Stimulated activated naive CD8-positive, alpha-beta T cell treated with anti-CD3 and anti-CD28 coated beads, Interleukin-15, Interleukin-2, amounts not matched to agents 100 U/mL and 50 U/mL, for 24 hours (primary cell): ENCODE data around the gene LMX1B.
"Not testable (repeated sequence)": the region's sequence is repeated elsewhere in the genome, so short reads cannot be mapped to it uniquely, and the experiment has no call there.

Experiments used
- ATAC-seq: fragments of 150-1000 bp; cut with Tn5 transposase; one replicate; pipeline ENCODE4 v1.10.0; 2021
- DNase-seq: peaks from one replicate; pipeline ENCODE4 v3.0.0; 2021

Gene LMX1B

DNA sequence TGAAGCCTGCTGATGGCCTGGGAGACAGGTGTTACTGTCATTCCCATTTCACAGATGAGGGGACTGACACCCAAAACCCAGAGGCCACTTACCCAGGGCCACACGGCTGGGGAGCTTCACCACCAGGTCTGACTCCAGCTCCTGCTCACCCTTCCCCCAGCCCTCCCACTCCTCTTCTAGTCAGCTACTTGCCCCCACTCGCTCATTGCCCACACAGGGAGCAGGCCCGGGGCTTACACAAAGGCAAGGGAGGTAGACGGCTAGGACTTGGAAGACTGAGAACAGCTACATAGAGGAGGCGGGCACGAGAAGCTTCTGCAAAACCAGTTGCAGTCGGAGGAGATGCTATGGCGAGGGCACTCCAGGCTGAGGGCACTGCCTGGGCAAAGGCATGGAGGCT is 21.3 kb downstream of the LMX1B start:
- DNase-seq: no peak
- ATAC-seq: no peak

DNA sequence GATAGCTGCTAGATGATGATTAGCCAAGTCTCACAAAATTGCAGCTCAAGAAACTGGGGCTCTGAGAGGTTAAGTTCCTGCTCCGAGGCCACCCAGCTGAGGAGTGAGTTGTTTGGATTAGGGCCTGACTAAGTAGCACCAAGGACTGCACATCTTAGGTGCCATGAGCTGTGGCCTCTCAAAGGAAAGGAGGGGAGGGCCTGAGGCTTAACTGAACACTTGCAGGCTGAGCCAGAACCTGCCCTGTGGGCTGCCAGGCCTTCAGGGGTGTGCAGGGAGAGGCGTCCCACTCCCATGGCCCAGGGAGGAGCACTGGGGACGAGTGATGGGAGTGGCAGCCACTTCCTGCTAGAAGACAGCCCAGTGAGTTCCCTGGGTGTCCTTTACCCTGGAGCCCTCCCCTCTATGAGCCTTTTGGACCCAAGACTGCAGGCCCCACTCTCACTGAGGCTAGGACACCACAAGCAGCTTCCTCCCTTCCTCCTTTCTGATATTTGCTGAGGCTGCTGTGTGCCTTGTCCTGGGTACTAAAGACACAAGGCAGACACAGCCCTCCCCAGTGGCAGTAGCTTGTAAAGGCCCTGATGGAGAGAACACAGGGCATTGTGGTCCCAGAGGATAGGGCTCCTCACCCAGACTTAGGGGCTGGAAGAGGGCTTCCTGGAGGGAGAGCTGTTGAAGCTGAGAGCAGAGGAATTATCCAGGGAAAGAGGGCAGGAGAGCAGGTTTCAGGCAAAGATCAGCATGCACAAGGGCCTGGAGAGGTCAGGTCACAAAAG is 22.1 kb downstream of the LMX1B start:
- ATAC-seq (no peak), DNase-seq (no peak)

DNA sequence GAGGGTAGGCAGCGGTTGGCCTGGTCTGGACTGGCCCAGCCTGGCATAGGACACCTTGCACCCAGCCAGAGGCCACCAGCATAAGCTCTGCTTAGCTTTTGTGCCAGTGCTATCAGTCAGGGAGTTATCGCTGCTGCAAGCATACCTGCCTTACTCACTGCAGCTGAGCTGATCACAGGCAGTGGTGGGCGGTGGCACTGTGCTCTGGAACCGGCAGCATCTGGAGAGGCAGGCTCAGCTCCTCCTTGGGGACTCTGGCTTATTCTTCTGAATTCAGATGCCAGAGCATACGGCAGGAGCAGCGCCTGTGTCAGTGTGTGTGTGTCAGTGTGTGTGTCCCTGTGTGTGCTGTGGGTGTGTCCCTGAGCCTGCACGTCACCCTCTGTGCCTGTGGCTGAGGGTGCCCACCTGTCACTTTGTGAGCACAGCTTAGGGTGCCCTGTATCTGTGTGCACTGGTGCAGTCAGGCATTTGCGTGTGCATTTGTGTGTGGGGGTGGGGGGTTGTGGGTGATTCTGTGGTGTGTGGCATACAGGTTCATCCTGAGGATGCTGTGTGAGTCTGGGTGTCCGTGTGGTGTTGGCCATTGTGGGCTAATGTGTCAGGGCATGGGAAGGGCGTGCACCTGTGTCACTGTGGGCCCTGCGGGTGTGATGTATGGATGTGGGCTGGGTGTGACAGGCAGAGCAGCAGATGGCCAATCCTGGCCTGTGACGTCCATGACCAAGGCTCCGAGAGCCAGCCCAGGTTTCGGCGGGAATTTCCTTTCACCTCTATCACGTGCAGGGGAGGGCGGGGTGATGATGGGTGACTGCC is 23.5 kb downstream of the LMX1B start:
- no peak for ATAC-seq
- DNase-seq: no peak

DNA sequence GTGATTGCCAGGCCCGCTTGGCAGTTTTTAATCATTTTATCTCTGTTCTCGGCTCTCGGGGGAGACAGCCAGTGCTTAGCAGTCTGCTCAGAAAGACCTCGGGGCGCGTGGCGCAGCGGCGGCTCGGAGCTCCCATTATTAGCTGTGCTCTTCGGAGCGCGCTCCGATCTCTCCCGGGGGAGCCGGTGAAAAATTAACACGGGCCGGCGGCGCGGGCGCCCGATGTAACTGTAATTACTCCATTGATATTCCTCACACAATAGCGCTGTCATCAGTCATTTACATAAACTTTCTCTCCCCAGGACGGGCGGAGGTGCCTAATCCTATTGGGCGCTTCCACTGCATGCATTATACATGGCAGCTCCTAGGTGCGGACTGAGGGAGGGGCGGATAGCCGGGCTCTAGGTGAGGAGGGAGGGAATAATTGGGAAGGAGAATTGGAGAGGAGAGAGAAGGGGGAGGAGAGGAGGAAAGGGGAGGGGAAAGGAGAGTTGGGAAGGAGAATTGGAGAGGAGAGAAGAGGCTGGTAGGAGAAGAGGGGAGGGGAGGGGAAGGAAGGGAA is 24.9 kb downstream of the LMX1B start:
- ATAC-seq (no peak), DNase-seq (no peak)

DNA sequence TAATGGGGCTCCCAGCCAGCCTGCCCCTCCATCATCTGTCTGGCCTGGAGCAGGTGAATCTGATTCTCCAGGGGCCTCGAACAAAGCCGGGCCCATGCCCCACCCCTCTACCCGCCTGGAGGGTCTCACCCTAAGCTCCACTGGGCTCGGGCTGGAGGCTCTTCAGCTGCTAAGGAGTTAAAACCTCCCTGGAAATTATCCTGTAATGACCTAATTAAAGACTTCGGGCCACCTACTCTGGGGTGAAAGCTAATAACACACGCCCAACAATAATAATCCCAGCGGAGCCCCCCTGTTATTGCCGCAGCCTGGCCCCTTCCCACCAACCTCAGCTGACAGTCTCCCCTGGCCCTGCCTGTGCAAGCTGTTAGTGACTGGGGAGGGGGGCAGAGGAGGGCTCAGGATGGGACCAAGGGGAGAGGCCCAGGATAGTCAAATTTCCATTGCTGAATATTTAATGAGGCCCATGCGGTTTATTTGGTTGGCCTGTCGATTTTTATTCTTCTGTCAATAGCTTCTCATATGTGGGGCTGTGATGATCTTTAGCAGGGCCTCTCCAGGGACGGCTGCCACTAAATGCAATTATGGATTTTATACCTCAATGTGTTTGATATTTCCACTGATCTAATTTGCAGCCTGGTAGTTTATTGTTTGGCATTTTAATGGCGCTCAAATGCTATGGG is 25.7 kb downstream of the LMX1B start:
- ATAC-seq: no peak
- DNase-seq: no peak

DNA sequence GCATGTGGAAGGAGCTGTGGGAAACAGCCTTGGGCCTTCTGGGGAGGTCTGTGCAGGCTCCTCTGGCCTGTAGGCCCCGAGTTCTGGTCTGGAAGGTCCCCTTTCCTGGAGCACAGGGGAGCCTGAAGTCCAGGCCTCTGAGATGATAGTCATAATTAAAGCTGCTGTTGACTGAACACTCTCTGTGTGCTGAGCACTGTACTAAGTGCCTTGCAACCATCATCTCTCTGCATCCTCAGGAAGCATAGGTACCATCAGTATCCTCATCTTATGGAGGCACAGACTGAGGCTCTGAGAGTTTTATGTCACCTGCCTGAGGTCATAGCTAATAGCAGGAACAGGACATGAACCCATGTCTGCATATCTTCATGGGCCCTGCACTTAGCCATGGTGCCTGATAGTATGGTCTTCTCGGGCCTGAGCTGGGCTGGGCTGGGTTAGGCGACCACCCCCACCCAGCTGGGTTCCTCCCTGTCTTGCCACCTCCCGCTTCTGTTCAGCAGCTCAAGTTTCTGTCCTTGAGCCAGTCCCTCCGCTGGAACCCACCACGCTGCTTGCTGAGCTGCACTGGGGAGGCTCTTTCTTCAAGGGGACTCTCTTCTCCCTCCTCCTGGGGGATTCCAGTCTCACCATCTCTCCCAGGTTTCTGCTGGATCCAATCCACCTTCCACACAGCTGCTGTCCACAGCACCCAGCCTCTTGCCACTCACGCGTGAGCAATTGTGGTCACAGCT is 27.6 kb downstream of the LMX1B start:
- DNase-seq (no peak), ATAC-seq (no peak)

DNA sequence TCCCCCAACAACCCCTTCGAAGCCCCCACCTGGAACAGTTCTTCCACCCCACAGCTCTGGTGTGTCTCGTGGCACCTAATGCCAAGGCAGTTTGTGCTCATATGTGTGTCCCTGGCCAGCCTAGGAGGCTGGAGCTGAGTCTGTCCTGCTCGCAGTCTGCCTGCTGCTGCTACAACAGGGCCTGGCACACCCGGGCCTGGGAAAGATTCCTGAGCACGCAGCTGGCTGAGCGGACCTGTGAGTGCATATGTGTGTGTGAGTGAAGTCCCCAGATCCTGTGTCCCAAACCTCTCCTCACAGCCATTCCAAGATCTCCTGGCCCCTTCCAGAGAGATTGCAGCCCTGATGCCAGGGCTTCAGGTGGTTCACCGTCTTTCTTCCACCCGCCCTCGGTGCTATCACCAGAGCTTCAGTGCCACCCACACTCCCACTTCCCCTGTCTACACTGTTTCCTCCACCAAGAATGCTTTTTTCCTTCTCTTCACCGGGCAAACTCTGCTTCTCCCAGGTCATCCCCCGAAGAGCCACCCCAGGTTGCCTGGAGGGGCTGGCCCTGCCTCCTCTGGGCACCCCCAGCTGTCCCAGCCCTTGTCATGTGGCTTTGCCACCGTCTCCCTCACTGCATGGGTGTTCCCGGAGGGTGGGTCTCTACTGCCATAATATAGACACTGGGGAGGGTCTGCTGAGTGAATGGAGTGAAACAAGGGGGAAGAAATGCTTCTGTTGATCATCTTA is 28.4 kb downstream of the LMX1B start:
- no peak for ATAC-seq
- no peak for DNase-seq

DNA sequence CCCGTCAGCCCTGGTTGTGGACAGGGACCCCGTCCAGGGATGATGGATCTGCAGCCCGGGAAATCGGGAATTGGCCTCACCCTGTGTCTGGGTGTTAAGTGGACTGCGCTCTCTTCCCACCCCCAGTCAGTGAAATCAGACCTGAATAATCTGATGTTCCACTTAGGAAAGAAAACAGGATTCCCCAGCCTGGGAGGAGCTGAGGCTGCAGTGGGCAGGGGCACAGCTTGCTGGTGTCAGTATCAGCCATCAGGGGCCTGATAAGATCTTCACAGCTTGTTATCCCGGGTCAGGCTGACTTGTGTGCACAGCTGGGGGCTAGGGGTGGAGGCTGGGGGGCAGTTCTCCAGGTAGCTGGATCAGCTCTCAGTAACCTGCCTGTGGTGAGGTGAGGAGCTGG is 29.1 kb downstream of the LMX1B start:
- no peak for ATAC-seq

DNA sequence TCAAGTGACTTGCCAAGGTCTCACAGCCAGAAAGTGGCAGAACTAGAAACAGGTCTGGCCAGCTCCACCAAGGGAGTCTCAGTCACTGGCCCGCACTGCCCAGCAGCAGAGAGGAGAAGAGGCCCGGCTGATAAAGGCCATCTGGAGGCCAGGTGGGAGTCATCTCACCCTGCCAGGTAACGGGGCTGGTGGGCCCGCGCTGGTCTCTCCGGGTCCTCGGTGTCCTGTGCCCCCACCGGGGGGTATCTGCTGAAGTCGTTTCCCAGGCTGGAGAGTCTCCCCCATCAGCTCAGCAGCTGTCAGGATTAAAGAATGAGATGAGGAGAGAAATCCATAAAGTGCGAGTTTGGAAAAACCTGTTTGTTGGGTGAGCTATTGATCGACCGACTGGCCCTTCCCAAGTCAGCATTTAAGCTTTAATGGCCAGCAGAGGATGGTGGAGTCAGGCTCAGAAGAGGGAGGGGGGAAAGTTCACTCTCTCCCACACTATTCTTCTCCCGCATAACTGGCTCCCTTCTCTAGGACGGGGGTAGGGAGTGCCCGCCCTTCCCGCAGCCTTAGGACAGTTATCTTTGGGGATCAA is 30.3 kb downstream of the LMX1B start:
- no peak for DNase-seq
- no peak for ATAC-seq

More for the DNA sequence above, 29.1 kb downstream of the LMX1B start:
- DNase-seq: no peak

DNA sequence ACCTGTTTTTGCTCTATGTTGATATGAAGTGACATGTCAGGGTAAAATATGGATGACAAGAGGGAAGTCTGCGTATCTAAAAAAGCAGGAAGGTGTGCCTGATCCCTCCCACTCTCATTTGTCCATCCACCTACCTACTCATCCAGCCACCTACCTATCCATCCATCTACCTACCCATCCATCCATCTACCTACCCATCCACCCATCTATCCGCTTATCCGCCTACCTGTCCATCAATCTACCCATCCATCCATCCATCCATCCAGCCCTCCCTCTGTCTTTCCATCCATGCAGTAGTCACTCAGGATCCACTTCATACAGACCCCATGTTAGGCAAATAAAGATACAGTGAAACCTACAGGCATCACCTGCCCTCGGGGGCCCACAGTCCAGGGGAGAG is 32.4 kb downstream of the LMX1B start:
- ATAC-seq (no peak), DNase-seq (no peak)

DNA sequence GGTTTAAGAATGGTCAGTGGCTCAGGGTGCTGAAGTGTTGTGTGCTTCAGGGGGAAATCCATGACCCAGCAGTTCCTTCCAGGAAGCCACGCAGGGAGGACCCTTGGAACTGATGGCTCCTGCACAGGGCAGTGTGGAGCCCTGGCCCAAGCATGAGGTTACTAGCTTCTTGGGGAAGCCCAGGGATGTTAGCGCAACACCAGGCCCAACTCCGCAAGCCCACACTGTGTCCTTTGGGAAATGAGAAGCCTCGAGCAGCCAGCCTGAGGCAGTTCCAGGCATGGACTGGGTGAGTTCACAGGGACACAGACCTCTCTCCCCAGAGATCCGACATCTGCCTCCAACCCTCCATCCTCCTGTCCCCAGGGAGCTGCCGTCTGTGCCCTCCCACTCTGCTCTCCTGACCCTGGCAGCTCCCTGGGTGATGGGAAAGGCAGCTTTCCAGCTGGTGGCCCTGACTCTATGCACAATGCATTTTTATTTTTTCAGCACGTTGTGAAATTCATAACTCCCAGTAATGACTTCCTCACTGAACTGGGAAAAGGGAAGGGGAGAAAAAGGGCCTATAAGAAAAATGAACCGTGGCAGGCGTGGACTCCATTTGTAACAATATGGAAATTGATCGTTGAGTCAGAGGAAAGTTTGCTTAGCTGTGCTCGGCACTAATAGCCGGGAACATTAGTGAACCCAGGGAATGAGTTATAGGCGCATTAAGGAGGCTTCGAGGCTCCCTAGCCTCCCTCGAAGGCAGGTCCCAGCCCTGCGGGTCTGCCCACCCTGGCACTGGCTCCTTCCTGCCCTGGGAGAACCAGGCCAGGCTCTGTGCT is 34.1 kb downstream of the LMX1B start:
- DNase-seq (no peak), ATAC-seq (no peak)

DNA sequence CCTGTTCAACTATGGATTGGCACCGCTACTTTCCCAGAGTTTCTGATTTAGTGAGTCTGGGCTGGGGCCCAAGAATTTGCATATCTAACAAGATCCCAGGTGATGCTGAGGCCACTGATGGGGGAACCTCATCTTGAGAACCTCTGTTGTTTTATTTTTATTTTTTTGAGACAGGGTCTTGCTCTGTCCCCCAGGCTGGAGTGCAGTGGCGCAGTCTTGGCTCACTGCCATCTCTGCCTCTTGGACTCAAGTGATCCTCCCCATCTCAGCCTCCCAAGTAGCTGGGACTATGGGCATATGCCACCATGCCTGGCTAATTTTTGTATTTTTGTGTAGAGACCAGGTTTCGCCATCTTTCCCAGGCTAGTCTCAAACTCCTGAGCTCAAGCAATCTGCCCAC is 35.7 kb downstream of the LMX1B start:
- no peak for ATAC-seq
- DNase-seq: no peak

DNA sequence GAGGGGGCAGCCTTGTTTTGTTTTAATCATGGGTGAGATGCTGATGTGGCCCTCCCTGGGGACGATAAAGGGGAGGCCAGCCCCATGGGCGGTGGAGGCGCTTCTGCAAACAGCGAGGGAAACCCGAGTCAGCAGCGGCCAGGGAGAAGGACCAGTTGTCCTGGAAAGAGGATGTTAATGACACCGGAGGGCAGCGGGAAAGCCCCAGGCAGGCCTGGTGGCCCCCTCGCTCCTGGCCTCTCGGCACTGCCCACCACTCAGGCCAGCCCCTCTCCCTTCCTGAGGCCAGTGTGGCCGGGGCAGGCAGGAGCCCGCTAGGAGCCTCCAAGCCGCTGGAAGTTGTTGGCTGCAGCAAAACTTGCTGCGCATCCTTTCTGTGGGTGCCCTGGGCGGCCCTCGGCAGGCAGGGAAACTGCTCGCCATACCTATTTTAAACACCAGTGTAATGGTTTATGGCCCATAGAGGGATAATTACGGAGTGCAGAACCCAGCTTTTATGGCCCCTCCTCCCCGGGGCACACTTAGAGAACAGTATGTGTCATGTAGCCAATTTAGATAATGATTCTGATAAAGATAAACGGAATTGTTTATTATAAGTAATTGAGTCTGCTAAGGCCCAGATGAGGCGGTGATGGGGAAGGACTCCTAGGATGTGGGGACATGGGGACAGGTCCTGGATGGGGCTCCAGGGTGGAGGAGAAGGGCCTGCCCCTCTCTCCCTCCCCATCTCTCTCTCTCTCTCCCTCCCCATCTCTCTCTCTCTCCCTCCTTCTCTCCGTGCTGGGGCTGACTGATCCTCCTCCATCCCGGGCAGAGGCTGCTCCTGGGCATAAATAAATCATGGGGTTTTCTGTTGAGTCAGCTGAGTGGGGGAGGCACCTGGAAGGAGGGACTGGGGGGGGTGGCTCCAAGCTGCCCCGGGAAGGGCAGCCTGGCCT is 36.9 kb downstream of the LMX1B start:
- DNase-seq (no peak), ATAC-seq (no peak)

DNA sequence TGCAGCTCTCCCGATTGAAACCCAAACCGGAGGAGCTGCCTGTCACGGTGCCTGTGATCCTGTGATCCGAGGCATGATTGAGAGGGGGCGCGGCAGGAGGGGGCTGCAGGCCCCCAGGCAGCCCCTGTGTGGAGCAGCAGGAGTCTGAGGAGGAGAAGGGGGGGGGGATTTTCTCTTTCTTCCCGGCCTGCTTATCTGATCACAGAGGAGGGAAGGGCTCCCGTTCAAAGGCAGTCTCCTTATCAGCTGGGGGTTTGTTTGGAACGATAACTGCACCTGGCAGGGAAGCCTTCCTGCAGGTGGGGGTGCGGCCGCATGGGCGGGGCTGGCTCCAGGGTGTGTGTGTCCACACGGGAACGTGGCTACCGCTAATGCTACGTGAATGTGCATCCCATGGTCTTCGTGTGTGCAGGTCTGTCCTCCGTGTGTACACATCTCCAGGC is 38.4 kb downstream of the LMX1B start:
- DNase-seq (no peak), ATAC-seq (no peak)

DNA sequence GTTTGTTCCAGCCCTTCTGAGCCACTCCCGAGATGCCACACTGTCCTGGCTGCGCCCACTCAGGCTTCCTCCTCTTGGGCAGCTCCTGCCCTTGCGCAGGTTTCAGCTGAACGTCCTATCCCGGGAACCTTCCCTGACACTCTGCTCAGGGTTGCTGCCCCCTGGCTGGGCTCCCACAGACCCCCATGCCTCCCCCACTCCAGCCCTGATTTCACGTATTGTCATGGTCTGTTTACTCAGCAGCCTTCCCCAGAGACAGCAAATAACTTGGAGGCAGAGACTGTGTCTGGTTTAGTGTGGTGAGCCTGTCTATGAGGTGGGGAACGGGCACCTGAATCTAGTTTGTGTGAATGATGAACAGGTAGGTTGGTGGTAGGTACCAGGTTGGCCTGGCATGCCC is 40.4 kb downstream of the LMX1B start:
- no peak for ATAC-seq
- DNase-seq: no peak

DNA sequence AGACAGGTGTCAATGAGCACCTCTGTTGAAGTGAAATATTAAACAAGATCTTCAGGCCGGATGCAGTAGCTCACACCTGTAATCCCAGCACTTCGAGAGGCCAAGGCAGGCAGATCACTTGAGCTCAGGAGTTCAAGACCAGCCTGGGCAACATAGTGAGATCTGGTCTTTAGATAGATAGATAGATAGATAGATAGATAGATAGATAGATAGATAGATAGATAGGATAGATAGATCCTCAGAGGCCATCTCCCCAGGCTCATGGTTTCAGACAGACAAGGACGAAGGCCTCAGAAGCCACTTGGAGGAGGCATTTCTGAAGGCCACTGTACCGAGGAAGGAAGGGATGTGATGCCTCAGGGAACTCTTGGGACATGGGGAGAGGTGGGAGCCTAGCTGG is 42.5 kb downstream of the LMX1B start:
- not testable (repeated sequence) for DNase-seq, ATAC-seq

DNA sequence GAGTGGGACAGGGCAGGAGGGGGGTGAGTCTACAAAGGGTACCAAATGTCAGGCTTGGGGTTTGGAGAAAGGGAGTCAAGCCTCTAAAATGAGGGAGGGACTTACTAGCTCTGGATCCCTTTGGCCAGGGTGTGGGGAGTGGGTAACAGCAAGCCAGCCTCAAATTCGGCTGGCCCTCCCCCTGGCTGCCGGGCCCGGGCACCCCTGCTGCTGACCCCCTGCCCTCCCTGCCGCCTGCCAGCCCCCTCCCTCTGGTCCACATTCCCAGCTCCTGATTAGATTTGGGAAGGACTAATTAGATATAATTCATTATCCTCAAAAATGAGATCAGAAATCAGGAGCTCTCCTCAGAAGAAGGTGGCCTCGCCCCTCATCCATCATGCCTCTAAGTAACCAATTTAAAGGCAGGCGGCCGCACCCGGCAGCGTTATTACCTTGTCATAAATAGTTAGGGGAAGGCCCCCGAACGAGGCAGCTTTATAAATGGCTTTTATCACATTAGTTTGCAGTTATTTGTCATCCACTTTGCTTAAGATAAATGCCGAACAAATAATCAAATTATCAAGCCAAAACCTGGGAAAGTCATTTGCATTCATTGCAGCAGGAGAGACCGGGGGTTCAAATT is 44.6 kb downstream of the LMX1B start:
- ATAC-seq: no peak
- no peak for DNase-seq

DNA sequence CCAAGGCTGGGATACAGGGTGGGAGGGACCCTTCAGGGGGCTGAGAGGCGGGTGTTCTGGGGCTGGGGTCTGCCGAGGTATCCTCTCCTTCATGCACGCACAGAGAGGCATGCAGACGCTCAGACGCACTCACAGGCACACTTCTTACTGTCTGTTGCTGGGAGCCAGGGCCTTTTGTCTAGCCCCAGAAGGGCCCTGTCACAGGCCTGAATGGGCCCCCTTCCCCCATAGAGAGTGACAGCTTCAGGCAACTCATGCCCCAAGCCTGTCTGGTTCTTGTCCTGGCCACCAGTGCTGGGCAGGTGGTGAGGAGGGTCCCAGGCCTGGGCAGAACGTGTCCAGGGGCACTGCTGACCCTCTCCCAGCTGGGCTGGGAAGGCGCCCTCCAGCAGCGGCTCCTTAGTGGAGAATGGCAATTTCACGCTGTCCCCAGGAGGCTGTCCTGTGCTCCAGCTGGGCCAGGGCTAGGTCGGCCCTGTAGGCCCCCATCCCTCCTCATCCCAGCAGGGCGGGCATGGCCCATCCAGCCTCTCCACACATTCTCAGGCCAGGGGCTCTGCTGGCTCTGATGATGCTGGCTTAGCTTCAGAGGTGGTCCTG is 45.3 kb downstream of the LMX1B start:
- DNase-seq (no peak), ATAC-seq (no peak)
